ENCODE data around the gene SLX4IP.

GRCh38 chr20:10508060-10508459 lies 73.0 kb downstream of the SLX4IP start:
- TF ChIP-seq, protein P1, sequence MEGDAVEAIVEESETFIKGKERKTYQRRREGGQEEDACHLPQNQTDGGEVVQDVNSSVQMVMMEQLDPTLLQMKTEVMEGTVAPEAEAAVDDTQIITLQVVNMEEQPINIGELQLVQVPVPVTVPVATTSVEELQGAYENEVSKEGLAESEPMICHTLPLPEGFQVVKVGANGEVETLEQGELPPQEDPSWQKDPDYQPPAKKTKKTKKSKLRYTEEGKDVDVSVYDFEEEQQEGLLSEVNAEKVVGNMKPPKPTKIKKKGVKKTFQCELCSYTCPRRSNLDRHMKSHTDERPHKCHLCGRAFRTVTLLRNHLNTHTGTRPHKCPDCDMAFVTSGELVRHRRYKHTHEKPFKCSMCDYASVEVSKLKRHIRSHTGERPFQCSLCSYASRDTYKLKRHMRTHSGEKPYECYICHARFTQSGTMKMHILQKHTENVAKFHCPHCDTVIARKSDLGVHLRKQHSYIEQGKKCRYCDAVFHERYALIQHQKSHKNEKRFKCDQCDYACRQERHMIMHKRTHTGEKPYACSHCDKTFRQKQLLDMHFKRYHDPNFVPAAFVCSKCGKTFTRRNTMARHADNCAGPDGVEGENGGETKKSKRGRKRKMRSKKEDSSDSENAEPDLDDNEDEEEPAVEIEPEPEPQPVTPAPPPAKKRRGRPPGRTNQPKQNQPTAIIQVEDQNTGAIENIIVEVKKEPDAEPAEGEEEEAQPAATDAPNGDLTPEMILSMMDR (conservative IDR thresholded peaks at IDR 0.05 in 1 of 2, IDR thresholded peaks at IDR 0.05 in 1 of 2; ENCODE audit: low read depth in 1 of 2, low read length in 2 of 2) = no peak
- no peak for TF ChIP-seq EZH2 (IDR thresholded peaks at IDR 0.05; ENCODE audit: low read length, missing control alignments)
